ENCODE results near the gene CAMK2B.

CAMK2B gene

DNA sequence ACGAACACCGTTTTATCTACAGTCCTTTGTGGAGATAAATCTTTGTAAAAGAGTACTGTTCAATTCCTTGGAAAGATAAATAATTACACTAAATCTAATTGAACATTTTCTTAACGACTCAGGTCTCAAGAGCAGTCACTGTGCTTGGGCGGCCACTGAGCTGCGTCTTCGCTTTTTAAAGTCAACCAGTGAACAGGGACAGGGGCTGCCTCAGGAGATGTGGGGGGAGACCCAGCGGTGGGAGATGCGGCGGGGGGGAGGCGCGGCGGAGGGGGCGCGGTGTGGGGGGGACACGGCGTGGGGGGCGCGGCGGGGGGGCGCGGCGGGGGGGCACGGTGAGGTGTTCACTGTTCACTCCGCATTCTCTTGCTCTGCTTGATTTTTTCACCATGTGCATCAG is 39.8 kb downstream of the CAMK2B start:
- TF ChIP-seq POLR2AphosphoS5 (IDR thresholded peaks at IDR 0.05; ENCODE audit: low read depth, low read length) = no peak
- TF ChIP-seq SIN3A (IDR thresholded peaks at IDR 0.05; ENCODE audit: borderline replicate concordance, insufficient read depth, low read length) = no peak
- TF ChIP-seq FOXP2 (optimal IDR thresholded peaks at IDR 0.05; ENCODE audit: borderline replicate concordance, extremely low read depth, extremely low read length, insufficient read depth) = no peak
- TF ChIP-seq REST (IDR thresholded peaks at IDR 0.05; ENCODE audit: insufficient read depth in 1 of 2, low read depth in 2 of 2, low read length in 2 of 2) = no peak
- TF ChIP-seq TAF1 (IDR thresholded peaks at IDR 0.05; ENCODE audit: borderline replicate concordance, insufficient read depth, low read length) = no peak

DNA sequence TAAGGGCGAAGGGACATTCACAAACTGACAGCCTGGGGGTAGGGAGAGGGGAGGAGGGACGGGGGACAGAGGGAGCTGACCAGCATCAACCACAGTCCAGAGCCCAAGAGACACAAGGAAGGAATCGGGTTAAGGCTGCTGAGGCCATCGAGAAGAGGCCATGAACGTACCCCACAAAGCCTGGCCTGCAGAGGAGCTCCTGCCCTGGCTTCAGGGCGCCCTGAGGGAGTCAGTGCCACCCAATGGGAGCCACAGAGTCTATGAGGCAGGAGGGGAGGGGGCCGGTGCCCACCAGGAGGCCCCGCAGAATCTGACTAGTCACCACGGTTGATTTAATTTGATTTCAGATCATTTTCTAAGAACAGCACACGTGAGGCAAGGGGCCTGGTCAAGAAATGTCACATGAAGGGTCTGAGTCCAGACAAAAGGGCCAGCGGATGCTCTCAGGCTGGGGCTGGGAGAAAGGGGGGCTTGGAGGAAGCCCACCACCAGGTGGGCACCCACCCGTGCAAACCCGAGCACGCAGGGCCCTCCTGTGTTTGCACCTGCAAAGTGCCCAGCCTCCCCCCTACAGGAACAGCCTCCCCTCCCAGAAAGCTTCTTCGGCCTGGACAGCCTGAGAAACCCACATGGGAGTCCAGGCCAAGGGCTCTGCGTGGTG is 40.4 kb downstream of the CAMK2B start:
- TF ChIP-seq SIN3A (IDR thresholded peaks at IDR 0.05; ENCODE audit: borderline replicate concordance, insufficient read depth, low read length) (no peak), REST (IDR thresholded peaks at IDR 0.05; ENCODE audit: insufficient read depth in 1 of 2, low read depth in 2 of 2, low read length in 2 of 2) (no peak), POLR2AphosphoS5 (IDR thresholded peaks at IDR 0.05; ENCODE audit: low read depth, low read length) (no peak), FOXP2 (optimal IDR thresholded peaks at IDR 0.05; ENCODE audit: borderline replicate concordance, extremely low read depth, extremely low read length, insufficient read depth) (no peak)

GRCh38 chr7:44284216-44284615 is 41.2 kb downstream of the CAMK2B start:
- no peak for TF ChIP-seq REST (IDR thresholded peaks at IDR 0.05; ENCODE audit: insufficient read depth in 1 of 2, low read depth in 2 of 2, low read length in 2 of 2)
- TF ChIP-seq FOXP2 (optimal IDR thresholded peaks at IDR 0.05; ENCODE audit: borderline replicate concordance, extremely low read depth, extremely low read length, insufficient read depth) = no peak
- TF ChIP-seq TAF1 (IDR thresholded peaks at IDR 0.05; ENCODE audit: borderline replicate concordance, insufficient read depth, low read length) = no peak
- TF ChIP-seq POLR2AphosphoS5 (IDR thresholded peaks at IDR 0.05; ENCODE audit: low read depth, low read length) = no peak
- TF ChIP-seq SIN3A (IDR thresholded peaks at IDR 0.05; ENCODE audit: borderline replicate concordance, insufficient read depth, low read length) = no peak

GRCh38 chr7:44283381-44284211 is 41.8 kb downstream of the CAMK2B start:
- no peak for TF ChIP-seq REST (IDR thresholded peaks at IDR 0.05; ENCODE audit: insufficient read depth in 1 of 2, low read depth in 2 of 2, low read length in 2 of 2)

Data from PFSK-1 (cell line).